Measurements from ENCODE around the gene UBE3B.

UBE3B gene

DNA sequence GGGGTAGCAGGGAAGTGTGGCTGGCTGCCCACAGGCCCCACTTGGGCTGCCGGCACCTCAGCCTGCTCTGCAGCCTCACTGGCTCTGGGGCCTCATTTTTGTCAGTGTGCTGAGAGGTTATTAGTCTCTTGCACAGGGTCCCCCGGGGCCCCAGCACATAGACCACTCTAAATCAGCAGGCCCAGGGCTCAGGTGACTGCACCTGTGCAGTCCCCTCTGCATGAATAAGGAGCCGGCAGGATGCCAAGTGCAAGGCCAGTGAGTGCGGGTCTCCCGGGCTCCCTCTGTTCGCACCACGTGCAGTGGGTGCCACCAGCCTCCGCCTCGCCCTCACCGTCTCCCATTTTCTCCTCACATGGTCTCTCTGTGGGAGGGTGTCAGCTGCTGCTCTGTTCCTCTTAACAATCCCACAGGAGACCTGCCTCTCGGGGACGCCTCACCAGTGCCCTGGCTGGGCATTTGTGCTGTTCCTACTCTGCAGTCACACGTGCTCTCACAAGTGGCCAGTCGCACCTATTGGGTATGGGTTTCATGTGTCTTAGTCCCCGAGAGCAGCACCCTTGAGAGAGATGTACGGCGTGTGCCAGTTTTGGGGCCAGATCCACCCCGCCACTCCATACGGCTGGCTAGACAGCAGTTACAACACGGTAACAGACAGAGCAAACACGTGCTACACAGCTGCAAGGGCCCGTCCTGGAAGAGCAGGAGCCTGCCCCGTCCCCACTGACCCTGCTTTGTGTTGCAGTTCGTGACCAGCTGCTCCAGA, 55.5 kb downstream of the UBE3B start:
- DNase-seq (ENCODE audit: low read depth) = no peak

DNA sequence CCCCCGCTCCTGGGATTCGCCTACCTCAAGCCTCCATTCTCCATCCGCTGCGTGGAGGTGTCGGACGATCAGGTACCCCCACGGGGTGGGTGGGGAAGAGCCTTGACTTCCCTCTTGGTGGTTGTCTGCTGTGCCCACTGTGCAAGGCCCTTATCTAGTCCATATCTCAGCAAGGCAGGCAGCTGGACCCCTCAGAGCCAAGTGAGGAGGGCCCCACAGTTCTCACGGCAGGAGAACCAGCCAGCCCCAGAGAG, 56.0 kb downstream of the UBE3B start:
- no peak for DNase-seq (ENCODE audit: low read depth)

DNA sequence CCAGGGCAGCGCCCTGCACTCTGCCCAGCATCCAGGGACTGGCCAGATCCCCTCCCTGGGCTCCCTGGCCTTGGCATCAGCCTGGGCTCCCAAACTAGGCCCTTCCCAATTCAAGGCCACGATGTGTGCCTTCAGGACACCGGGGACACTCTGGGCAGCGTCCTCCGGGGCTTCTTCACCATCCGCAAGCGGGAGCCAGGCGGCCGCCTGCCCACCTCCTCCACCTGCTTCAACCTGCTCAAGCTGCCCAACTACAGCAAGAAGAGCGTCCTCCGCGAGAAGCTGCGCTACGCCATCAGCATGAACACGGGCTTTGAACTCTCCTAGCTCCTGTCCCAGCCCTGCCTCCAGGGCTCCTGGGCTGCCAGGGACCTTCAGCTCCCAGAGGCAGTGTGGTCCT, 57.0 kb downstream of the UBE3B start:
- DNase-seq (ENCODE audit: low read depth) = no peak

DNA sequence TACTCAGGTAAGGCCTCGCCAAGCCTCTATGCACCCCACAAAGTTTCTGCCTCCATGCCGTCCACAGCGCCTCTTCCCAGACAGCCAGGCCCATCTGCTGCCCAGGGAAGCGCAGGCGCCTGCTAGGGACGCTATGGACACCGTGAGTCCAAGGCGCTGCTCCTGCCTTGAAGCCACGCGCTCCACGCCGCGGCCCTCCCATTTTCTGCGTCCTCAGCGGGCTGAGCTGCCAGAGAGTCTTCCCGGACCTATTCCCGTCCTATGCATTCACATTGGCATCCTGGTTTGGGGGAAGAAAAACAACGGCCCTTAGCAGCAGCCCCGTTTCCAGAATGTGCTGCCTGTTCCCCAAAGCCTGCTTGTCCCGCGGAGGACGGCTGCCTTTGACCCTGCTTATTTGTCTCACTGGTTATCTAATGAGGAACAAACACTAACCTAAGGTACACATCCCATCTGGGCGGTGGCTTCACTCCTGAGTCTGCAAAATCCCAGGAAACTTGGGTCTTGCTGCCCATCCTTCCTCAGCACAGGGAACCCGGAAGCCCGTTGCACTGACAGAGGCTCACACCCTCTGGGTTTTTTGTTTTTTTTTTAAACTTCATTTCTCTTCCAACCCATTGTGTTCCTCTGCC, 57.9 kb downstream of the UBE3B start:
- DNase-seq (ENCODE audit: low read depth) = no peak

DNA sequence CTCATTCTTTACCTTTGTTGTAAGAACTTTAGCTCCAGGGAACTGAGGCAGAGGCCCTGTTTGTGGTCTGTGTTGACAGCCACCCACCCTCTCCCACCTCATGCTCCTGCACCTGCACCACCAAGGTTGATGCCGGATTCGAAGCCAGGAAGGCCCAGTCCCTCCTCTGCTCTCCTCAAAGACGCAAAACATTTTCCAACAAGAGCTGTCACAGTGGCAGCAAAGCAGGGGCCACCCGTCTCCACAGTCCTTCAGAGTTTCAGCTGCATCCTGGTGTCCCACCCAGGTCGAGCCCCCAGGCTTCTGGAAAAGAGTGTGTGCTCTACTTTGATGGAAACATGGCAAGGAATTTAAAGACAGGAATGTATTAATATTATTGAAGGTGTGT, 58.4 kb downstream of the UBE3B start:
- no peak for DNase-seq (ENCODE audit: low read depth)

DNA sequence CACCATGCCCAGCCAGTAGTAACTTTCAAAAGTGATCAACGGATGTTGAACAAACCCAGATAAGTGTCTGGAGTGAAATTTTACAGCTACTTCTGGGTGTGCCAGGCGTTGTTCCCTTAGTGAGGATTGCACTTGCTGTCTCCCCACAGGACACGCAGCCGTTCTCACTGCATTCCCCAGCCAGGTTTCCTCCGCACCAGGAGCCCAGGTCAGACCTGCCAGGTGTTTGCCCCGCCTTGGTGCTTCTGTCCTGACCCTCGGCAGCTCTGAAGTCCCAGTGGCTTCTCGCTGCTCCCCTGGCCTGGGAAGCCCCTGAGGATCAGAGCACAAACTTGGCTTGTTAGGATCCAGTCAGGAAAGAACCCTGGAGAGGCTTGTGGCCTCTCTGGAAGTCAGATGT, 59.7 kb downstream of the UBE3B start:
- no peak for DNase-seq (ENCODE audit: low read depth)

DNA sequence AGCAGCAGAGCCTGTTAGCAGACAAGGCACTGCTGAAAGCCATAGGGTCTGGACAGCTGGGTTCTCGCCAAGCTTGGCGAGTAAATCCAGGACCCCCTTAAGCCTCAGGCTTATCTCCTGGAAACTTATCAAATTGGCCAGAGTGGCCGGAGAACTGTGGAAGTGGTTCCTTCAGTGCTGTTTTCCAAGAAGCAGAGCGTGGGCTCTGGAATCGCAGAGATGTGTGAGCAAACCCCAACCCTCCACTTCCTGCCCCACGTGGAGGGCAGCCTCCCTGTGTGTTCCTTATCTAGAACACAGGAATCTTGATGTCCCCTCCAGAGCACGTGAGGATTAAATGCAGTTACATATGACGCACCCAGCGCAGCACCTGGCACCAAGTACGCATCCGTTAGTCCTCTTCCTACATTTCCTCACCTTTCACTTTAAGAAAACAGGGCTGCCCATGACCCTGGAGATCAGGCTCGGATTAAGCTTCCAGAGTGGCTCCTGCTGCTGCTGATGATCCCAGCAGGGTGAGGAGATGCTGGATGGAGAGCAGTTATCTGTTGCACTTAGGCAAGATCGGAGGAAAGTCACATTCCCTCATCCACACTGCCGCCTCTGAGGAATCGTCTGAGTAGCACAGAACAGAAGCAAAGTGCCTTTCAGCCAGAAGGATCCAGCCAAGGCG, 60.9 kb downstream of the UBE3B start:
- no peak for DNase-seq (ENCODE audit: low read depth)

DNA sequence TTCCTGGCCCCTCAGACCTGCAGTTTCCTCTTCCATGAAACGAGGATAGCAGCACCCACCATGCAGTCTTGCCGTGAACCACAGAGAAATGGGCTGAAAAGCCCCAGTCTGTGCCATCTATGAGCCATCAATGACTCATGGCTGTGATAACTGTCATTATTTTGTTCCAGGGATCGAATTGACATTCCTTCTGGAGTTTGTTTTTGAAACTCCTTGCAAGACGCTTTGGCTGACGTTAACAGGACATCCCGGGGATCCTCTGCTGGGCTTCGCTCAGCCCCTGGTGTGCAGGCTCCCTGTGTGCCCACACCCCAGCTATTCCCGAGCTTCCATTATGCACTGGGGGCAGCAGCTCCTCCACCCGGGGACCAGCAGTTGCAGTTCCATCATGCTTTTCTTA, 62.1 kb downstream of the UBE3B start:
- DNase-seq (ENCODE audit: low read depth) = no peak

DNA sequence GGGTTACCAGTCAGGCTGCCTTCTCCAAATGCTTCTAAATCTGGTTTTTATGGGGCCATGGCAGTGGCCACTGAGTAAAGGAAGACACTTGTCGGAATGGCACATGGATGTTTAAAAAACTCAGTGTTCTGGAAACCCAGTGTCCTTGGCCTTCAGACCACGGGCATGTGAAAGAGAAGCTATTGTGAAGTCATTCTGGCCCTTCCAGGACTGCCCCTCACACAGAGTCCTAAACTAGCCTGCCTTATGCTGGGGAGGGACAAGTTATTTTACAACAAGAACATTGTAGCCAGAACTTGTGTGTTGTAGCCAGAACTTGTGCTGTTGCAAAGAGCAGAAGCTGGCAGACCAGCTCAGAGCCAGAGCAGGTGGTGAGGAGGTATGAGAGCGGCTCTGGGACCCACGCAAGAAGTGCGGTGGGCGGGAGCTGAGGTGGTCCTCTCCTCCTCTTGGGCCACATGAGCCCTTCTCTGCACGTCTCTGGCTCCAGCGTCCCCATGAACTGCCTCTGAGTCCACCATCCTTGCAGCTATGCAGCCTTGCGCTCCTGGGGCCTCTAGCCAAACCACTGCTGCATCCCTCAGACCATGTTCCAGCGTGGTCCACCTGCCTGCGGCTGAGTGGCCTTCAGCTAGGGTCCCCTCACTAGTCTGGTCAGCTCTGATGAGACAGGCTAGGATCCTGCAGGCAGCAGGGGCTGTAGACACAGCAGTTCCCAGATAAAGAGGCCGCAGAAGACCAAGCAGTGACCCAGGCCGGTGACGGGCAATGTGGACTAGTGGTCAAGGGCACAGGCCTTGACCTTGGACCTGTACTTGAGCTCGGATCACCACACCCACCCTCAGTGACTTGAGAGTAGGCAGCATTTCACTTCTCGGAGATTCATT, 63.3 kb downstream of the UBE3B start:
- no peak for DNase-seq (ENCODE audit: low read depth)

DNA sequence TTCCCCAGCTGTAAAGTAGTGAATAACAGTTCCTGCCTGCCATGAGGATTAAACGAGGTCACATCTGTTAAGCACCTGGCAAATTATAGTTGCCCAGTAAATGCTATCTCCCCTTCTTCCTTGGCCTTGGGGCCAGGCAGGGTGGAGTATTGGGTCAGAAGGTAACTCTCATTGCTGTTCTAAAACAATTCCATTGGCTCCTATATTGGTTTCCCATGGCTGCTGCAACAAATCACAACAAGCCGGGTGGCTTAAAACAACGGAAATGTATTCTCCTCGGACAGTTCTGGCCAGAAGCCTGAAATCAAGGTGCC, 63.9 kb downstream of the UBE3B start:
- no peak for DNase-seq (ENCODE audit: low read depth)

DNA sequence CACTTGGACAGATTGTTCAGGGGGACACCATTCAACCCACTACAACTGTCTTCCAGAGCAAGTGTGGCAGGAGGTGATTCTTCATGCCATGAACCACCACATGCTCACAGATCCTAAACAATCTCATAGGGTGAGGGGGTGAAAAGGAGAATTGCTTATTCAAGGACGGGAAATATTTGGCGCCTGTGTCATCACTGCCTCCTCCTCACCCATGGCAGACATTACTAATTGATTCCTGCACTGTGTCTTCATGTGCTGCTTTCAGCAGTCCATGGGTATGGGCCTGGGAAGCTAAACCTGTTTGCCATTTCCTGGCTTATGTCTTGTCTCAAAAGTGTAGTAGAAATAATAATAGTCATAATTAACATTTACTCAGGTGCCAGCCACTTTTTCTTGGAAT, 64.6 kb downstream of the UBE3B start:
- DNase-seq (ENCODE audit: low read depth) = no peak

DNA sequence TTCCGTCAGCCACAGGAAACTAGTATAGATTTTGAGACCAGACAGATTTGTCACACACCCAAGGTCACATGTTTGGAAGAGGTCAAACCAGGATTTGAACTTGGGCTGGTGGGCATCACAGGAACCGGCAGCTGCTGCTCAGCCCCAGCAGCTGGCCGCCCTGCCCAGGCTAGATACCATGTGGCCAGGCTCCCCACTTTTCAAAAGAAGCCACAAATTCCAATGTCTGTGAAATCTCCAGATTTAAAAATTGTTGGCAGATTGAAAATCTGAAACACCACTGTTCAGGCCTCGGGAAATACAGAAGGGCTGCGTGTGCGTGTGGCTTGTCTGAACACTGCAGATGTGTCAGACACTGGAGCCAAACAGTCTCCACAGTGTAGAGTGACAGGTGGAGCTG, 65.4 kb downstream of the UBE3B start:
- DNase-seq (ENCODE audit: low read depth) = no peak

DNA sequence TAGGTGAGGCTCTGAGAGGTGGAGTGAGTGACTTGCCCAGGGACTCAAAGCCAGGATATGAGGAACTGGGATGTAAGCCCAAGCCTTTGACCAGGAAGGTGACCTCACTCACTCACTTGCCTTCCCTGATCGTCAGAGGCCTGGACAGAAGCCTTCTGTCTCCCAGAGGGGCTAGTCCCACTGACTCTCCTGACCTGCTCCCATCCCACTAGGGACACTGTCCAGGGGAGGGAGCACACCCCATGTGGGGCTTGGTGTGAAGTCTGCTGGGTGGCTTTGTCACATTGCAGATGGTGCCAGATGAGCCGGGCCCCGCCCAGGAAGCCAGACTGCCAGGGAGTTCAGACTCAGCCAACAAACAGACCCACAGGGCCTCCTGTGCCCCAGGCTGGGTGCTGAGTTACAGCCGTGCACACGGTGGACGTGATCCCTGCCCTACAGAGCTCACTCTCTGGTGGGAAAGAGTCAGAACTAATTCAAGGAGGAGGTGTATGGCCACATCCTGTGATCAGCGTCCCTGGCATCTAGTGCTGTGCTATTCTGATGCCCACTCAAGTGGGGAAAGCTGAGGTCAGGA, 67.6 kb downstream of the UBE3B start:
- DNase-seq (ENCODE audit: low read depth) = no peak

DNA sequence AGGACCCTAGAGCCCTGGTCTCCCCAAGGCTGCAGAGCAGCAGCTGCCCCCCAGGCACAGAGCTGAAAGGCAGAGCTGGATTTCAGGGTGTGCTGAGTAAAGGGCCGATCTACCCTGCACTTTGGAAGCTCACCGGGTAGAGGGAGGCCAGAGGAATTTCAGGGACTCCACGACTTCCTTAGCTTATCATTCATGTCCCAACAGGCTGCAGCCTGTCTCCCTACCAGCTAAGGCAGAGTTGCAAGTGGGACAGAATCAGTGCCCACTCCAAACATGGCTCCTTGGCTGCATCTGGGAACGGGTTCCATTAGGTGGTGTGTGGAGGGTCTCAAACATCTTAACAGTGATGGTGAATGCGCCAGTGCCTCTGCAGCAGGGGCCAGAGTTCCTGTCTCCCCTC, 68.4 kb downstream of the UBE3B start:
- no peak for DNase-seq (ENCODE audit: low read depth)

DNA sequence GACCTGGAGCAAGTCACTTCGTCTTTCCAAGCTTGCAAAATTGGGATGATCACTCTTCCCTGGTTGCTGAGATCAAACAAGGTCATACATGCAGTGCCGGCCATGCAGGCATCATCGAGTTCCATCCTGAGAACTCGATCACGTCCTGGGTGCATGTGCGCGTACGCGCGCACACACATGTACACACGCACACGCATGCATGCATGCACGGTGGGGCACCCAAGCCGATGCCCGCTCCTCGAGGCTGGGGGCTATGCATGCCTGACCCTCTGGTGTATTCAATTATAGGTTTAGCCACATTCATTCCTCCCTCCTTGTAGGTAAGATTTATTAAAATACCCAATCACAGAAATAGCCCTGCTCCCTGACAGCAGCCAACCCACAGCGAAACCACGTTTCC, 69.9 kb downstream of the UBE3B start:
- DNase-seq (ENCODE audit: low read depth) = no peak

DNA sequence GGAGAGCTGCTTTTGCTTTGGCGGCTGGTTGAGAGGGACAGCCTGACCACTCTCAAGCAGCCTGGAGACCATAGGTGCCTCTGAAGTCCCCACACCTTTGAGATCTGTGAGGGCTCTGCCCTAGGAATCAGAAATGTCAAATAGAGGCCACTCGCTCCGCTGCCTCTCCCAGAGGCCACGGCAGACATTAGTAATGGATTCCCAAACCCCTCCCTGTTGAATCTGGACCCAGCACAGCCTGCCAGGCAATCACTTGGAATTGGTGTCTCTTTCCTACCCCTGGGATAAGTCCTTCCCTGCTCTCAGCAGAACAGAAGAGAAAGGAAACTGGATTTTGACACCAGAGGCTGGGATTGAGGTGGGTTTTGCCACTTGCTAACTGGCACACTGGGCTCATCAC, 70.8 kb downstream of the UBE3B start:
- DNase-seq (ENCODE audit: low read depth) = no peak

DNA sequence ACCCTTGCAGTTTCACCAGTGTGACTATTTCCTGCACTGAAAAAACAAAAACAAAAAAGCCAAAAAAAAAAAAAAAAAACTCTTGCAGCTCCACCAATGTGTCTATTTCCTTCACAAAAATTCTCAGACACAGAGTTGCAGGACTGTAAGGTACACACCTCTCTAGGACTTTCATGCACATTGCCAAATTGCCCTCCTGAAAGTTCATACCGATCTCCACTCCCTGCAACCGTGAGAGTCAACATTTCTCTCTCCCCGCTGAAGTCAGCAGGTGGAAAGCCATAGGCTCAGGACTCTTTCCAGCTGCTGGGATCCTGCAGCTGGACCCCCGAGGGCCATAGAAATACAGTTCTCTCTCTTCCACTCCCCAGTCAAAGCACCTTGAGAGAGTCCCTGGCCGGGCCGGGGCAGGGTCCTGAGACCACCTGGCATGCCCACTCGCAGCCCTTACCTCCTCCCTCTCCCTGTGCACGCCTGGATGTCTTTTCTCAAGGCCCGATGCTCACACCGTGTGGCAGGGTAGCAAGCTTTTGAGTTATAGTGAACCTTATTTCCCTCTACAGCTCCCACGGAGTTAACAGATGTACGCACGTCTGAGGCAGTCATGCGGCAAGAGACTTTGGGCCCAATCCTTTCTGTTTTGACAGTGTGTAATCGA, 72.3 kb downstream of the UBE3B start:
- no peak for DNase-seq (ENCODE audit: low read depth)

DNA sequence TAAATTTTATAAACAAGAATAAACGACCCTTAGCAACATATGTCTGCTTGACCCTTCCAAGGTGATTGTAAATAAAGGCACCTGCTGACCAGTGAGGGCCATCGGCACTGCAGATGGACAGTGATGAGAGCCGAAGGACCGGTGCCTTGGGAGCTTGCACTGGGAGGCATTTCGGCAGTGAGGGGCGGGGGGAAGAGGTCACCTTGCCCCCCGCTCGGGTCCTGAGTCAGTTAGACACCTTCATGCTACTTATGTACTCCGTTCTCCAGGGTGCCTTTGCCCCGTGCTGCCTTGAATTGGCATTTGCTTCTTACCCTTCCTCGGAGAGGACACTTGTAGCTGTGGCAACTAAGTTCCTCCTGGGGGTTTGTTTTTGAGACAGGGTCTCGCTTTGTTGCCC, 72.8 kb downstream of the UBE3B start:
- DNase-seq (ENCODE audit: low read depth) = no peak

DNA sequence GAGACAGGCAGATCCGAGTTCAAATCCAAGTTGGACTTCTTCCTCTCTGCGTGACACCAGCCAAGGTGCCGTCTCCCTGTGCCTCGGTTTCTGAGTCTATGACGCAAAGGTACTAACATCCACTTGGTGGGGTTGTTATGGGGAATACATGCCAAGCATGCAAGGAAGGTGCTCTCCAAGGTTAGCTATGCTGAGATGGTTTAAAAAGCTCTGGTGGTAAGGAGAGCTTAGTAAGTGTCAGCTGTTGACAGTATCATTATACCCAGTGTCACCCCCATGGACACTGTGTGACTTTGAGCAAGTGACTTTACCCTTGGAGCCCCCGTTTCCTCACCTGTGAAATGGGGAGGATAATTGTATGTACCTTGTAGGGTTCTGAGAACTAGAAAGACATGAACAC, 73.7 kb downstream of the UBE3B start:
- DNase-seq (ENCODE audit: low read depth) = no peak

DNA sequence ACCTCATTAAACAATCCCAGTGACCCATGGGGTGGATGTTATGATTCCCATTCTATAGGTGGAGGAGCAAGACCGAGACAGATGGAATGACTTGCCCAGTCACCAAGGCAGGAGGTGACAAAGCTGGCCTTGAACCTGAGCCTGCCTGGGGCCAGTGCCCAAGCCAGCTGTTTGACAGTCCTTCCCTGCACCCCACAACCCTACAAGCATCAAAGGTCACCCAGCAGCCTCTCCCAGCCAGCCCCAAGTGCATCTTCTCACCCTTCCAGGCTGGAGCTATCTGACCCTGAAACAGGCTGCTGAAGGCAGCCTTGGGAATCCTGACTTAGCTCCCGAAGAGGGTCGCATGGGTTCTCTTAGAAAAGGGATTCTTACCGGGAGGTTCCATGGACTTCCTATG, 75.5 kb downstream of the UBE3B start:
- no peak for DNase-seq (ENCODE audit: low read depth)

DNA sequence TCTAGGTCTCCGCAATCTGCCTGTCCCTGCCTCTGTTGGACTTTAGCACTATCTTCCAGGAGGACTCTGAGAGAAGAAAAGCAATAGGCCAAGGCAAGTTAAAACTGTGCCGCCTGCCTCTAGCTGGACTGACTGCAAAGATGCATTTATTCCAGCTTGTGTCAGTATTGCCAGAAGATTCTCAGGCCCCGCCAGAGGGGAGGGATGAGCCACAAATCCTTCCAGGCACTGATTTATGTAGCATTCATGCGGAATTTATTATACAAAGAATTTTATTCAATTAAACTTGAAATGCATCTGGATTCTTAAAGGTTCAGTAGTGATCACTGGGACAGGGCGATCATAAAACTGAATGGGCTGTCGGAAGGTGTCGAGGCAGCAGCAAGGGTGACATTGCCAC, 76.0 kb downstream of the UBE3B start:
- DNase-seq (ENCODE audit: low read depth) = no peak

DNA sequence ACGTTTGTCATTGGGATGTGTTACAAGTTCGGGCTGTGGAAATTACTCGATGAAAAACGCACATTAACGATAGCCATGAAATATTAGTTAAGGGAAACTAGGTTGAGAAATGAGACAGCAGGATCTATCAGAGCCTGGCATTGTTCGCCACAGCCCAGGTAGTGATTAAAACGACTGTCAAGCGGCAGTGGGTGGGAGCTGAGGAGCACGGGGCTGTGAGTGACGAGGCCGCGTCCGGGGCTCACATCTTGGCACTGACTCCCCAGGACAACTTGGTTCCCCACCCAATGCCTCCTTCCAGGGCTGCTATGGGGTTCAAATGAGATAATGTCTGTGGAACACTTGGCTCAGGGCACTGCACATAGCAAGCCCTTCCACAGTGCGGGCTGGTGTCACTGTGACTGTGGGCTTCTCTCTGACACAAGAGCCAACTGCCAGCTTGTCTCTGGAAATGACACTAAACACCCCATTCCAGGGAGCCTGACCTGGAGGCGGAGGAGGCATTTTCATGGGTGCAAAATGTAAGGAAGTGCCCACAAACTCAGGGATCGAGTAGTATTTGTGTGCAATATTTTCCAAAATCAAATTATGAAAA, 76.6 kb downstream of the UBE3B start:
- no peak for DNase-seq (ENCODE audit: low read depth)

All from activated T-helper 1 cell treated with Interleukin-2 at 50 U/mL for 16 hours (primary cell).